ENCODE results near the gene TGM3. TPM values are rescaled to one million over a fixed set of nuclear protein-coding genes. Genes with fewer than 3 reads are reported as not detected.

Gene TGM3
- total RNA-seq, 1 donor from 2014 or later: not detected

DNA sequence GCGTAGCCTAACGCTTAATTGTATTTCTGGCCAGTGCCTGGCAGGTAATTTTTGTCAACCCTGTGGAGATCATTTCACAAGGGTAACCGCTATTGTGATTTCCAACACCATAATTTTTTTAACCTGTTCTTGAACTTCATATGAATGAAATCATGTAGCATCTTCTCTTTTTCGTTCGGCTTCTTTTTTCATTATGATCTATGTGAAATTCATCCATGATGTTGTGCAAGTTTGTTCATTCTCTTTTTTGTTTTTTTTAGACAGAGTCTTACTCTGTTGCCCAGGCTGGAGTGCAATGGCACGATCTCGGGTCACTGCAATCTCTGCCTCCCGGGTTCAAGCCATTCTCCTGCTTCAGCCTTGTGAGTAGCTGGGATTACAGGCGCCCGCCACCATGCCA is 42.5 kb upstream of the TGM3 start:
- TF ChIP-seq, protein P1, sequence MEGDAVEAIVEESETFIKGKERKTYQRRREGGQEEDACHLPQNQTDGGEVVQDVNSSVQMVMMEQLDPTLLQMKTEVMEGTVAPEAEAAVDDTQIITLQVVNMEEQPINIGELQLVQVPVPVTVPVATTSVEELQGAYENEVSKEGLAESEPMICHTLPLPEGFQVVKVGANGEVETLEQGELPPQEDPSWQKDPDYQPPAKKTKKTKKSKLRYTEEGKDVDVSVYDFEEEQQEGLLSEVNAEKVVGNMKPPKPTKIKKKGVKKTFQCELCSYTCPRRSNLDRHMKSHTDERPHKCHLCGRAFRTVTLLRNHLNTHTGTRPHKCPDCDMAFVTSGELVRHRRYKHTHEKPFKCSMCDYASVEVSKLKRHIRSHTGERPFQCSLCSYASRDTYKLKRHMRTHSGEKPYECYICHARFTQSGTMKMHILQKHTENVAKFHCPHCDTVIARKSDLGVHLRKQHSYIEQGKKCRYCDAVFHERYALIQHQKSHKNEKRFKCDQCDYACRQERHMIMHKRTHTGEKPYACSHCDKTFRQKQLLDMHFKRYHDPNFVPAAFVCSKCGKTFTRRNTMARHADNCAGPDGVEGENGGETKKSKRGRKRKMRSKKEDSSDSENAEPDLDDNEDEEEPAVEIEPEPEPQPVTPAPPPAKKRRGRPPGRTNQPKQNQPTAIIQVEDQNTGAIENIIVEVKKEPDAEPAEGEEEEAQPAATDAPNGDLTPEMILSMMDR (IDR thresholded peaks at IDR 0.05): no peak

DNA sequence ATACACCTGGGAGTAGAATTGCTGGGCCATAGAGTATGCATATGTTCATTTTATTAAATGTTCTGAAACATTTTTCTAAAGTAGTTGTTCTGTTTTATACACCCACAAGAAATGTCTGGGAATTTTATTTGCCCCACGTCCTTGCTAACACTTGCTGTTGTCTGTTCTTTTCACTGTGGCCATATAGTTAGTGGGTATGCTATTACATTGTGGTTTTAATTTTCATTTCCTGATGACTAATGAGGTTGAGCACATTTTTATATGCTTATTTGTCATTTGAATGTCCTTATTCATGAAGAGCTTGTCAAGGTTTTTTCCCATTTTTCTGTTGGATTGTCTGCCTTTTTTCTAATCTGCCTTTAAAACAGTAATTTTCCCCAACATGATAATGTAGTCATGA is 41.5 kb upstream of the TGM3 start:
- Histone ChIP-seq H3K4me1 (no peaks in the 10 kb centered on the region), H3K36me3 (no peaks in the 10 kb centered on the region), H3K27ac (no peak overlapping the region), H3K4me3 (no peak overlapping the region), H3K27me3 (no peaks in the 10 kb centered on the region), H3K9me3 (no peaks in the 10 kb centered on the region)
- no peak for DNase-seq (ENCODE audit: low spot score in 2 of 2)
- intact Hi-C loops (cut with DNase I): no loop called here
- TF ChIP-seq, protein P1 (IDR thresholded peaks at IDR 0.05): no peak

More for the DNA sequence above, 42.5 kb upstream of the TGM3 start:
- Histone ChIP-seq H3K4me3 (no peak overlapping the region), H3K4me1 (no peaks in the 10 kb centered on the region), H3K36me3 (no peaks in the 10 kb centered on the region), H3K27ac (no peak overlapping the region), H3K9me3 (no peaks in the 10 kb centered on the region), H3K27me3 (no peaks in the 10 kb centered on the region)
- intact Hi-C loops (cut with DNase I): no loop called here
- no peak for DNase-seq (ENCODE audit: low spot score in 2 of 2)

DNA sequence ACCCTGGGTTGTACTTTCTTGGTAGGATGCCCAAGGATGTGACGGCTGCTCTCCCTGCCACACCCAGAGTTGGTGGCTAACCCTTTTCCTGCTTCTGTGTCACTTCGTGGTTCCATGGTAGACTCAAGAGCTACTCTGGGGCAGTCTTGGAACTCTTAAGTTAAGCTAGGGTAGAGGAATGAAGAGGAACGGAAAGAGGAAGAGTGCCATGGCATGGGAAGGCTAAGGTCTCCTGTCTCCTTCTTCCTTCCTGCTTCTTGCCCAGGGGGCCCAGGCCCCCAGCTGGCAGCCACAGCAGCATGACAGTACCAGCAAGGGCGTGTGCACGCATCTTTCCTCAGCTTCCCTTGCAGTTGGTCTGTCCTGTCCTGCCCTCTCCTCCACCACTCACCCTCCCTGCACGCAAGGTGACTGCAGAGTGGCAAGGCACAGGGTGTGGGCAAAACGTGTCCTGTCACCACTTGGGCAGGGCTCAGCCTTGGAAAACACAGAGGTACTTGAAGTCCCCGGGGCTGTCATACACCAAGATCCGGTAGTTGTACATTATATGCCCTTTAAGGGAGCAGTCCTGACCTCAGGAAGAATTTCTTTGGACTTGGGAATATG is 39.8 kb upstream of the TGM3 start:
- no peaks in the 10 kb centered on the region for H3K36me3 ChIP-seq
- intact Hi-C loops (cut with DNase I): no loop called here
- H3K4me1 ChIP-seq: no peaks in the 10 kb centered on the region
- no peaks in the 10 kb centered on the region for H3K9me3 ChIP-seq
- no peak overlapping the region for H3K27ac ChIP-seq
- DNase-seq (ENCODE audit: low spot score in 2 of 2): no peak
- TF ChIP-seq, protein P1 (IDR thresholded peaks at IDR 0.05): no peak
- H3K27me3 ChIP-seq: no peaks in the 10 kb centered on the region
- H3K4me3 ChIP-seq: no peak overlapping the region

DNA sequence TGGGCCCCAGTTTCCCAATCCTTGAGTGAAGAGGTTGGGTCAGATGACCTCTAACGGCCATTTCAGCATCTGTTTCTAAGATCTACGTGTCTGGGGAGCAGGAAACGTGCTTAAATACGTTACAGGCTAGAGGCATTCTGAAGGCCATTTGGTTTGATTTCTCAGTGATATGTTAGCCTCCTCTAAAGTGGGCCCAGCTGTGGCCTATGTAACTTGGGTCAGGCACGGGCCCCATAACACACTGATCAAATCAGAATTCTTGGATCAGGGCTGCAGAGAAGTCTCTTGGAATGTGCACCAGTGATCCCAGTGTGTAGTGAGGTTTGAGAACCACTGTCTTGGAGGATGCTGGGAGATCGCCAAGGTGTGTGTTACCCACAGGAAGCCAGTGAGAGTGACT is 36.1 kb upstream of the TGM3 start:
- no peak overlapping the region for H3K4me3 ChIP-seq
- TF ChIP-seq, protein P1 (IDR thresholded peaks at IDR 0.05): no peak
- no peaks in the 10 kb centered on the region for H3K4me1 ChIP-seq
- no peaks in the 10 kb centered on the region for H3K36me3 ChIP-seq
- no peaks in the 10 kb centered on the region for H3K9me3 ChIP-seq
- DNase-seq (ENCODE audit: low spot score in 2 of 2): no peak
- intact Hi-C loops (cut with DNase I): no loop called here
- H3K27me3 ChIP-seq: no peaks in the 10 kb centered on the region
- no peak overlapping the region for H3K27ac ChIP-seq

DNA sequence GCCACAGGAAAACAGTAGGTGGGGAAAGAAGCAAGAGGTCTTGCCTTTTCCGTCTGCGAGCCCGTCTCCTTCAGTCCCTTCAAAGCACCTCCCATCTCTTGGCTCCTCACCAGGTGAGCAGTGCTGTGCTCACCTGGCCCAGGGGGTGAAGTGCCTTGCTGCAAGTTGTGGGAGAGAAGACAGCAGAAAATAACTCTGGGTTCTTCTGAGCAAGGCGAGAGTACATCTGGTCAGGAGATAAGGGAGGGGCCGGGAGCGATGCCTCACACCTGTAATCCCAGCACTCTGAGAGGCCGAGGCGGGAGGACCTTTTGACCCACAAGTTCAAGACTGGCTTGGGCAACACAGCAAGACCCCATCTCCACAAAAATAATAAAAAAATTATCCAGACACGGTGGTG is 35.6 kb upstream of the TGM3 start:
- no peaks in the 10 kb centered on the region for H3K36me3 ChIP-seq
- TF ChIP-seq, protein P1 (IDR thresholded peaks at IDR 0.05): no peak
- no peak for DNase-seq (ENCODE audit: low spot score in 2 of 2)
- H3K27me3 ChIP-seq: no peaks in the 10 kb centered on the region
- no peak overlapping the region for H3K4me3 ChIP-seq
- intact Hi-C loops (cut with DNase I): no loop called here
- no peaks in the 10 kb centered on the region for H3K9me3 ChIP-seq
- H3K4me1 ChIP-seq: no peaks in the 10 kb centered on the region
- no peak overlapping the region for H3K27ac ChIP-seq

DNA sequence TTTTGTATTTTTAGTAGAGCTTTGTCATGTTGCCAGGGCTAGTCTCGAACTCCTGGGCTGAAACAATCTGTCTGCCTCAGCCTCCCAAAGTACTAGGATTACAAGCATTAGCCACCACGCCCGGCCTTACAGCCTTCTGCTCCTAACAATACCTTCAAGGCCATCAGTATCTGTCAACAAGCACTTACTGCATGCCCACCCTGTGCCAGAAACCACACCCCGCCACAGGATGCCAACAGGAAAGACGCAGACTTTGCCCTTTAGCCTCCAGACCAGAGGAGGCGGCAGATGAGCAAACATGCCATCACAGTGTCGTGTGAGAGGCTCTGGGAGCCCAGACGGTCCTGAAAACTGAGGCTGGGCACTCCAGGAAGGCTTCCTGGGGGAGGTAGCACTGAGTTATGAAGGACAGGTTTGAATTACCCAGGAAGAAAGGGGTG is 34.7 kb upstream of the TGM3 start:
- Histone ChIP-seq H3K9me3 (no peaks in the 10 kb centered on the region), H3K36me3 (no peaks in the 10 kb centered on the region), H3K4me1 (no peaks in the 10 kb centered on the region), H3K4me3 (no peak overlapping the region), H3K27me3 (no peaks in the 10 kb centered on the region), H3K27ac (no peak overlapping the region)
- intact Hi-C loops (cut with DNase I): no loop called here
- TF ChIP-seq, protein P1 (IDR thresholded peaks at IDR 0.05): no peak
- DNase-seq (ENCODE audit: low spot score in 2 of 2): no peak
